SK-N-SH (cell line): ENCODE data around the gene RNF19B. TPM values are rescaled to one million over a fixed set of nuclear protein-coding genes. Genes with fewer than 3 reads are reported as not detected.

Experiments
- CTCF ChIA-PET: fragments of 300-600, 350-600 bp; formaldehyde crosslinking; extraction: SDS; loops from one replicate; lab custom pipeline; 2021; lab: Yijun Ruan, JAX
- POLR2A ChIA-PET: fragments of 350-600 bp; sonication (Branson Sonifier 250); formaldehyde crosslinking; extraction: SDS; loops from one replicate; lab custom pipeline; 2020; ENCODE audit warnings: antibody characterized with exemption, inconsistent platforms; lab: Yijun Ruan, JAX
- DNase-seq: peaks from one replicate; pipeline ENCODE4 v3.0.0; 2012
- H2AFZ ChIP-seq: fragments of 200-600 bp; sonication (generic); 2 replicates; pipeline ENCODE4 v1.8.1; 2016; ENCODE audit warnings: antibody characterized with exemption, mild to moderate bottlenecking, low read depth
- H3F3A ChIP-seq: fragments of 200-600 bp; sonication (generic); replicated peaks from 2 replicates; pipeline ENCODE3; 2016; ENCODE audit warnings: antibody characterized with exemption, mild to moderate bottlenecking; ENCODE audit not compliant: insufficient read depth
- H3K27ac ChIP-seq, 2 experiments: fragments of 200-500 bp in 1 of 2; fragments of 200-600 bp in 1 of 2; sonication (Bioruptor generic) in 1 of 2; sonication (generic), shearing (Covaris generic) in 1 of 2; 2 replicates each; pipeline versions ENCODE4 v1.5.1 to v1.6.1; 2014 to 2016; ENCODE audit warnings: low read depth in 2 of 2, inconsistent platforms in 1 of 2, low read length in 1 of 2, mild to moderate bottlenecking in 1 of 2, mixed read lengths in 1 of 2
- H3K27me3 ChIP-seq: fragments of 200-600 bp; sonication (generic), shearing (Covaris generic); 2 replicates; pipeline ENCODE4 v1.6.1; 2016; ENCODE audit warnings: mixed run types; ENCODE audit not compliant: insufficient read depth
- H3K36me3 ChIP-seq, 2 experiments: fragments of 200-500 bp in 1 of 2; fragments of 200-600 bp in 1 of 2; sonication (Bioruptor generic) in 1 of 2; sonication (generic) in 1 of 2; replicated peaks in 1 of 2; 2 replicates each; pipeline versions ENCODE3 to v1.5.1; 2014 to 2016; ENCODE audit warnings: low read length in 1 of 2, mild to moderate bottlenecking in 1 of 2; ENCODE audit not compliant: insufficient read depth in 2 of 2, control insufficient read depth in 1 of 2
- H3K4me1 ChIP-seq, 2 experiments: fragments of 200-500 bp in 1 of 2; fragments of 200-600 bp in 1 of 2; sonication (Bioruptor generic) in 1 of 2; sonication (generic), shearing (Covaris generic) in 1 of 2; 2 replicates each; pipeline versions ENCODE4 v1.5.1 to v1.6.1; 2014 to 2016; ENCODE audit warnings: low read depth in 1 of 2, low read length in 1 of 2, mixed run types in 1 of 2; ENCODE audit not compliant: insufficient read depth in 2 of 2, control insufficient read depth in 1 of 2
- H3K4me2 ChIP-seq: fragments of 200-600 bp; sonication (generic), shearing (Covaris generic); 2 replicates; pipeline ENCODE4 v1.6.1; 2017; ENCODE audit warnings: mixed run types
- H3K4me3 ChIP-seq, 2 experiments: fragments of 200-500 bp in 1 of 2; fragments of 200-600 bp in 1 of 2; sonication (Bioruptor generic) in 1 of 2; sonication (generic), shearing (Covaris generic) in 1 of 2; 2 replicates each; pipeline versions ENCODE4 v1.5.1 to v1.8.1; 2014 to 2016; ENCODE audit warnings: low read depth in 2 of 2, inconsistent platforms in 1 of 2, low read length in 1 of 2, mild to moderate bottlenecking in 1 of 2, mixed read lengths in 1 of 2, moderate library complexity in 1 of 2
- H3K79me2 ChIP-seq: fragments of 200-600 bp; sonication (generic); 2 replicates; pipeline ENCODE4 v1.8.1; 2017; ENCODE audit warnings: mild to moderate bottlenecking; ENCODE audit not compliant: insufficient read depth
- H3K9ac ChIP-seq: fragments of 200-600 bp; sonication (generic); 2 replicates; pipeline ENCODE4 v1.6.1; 2017; ENCODE audit warnings: mixed run types
- H3K9me2 ChIP-seq: fragments of 200-600 bp; sonication (generic); 2 replicates; pipeline ENCODE4 v1.6.1; 2017; ENCODE audit warnings: mixed run types
- H3K9me3 ChIP-seq: fragments of 200-600 bp; sonication (generic); 2 replicates; pipeline ENCODE4 v1.6.1; 2017; ENCODE audit warnings: mixed run types, mild to moderate bottlenecking, moderate library complexity
- H4K20me1 ChIP-seq: fragments of 200-600 bp; sonication (generic); 2 replicates; pipeline ENCODE4 v1.6.1; 2017; ENCODE audit warnings: mild to moderate bottlenecking, mixed run types; ENCODE audit not compliant: insufficient read depth
- EP300 ChIP-seq, 2 experiments: IDR thresholded peaks; 2 replicates each; pipeline versions ENCODE4 v1.4.0 to v1.6.1; 2012; ENCODE audit warnings: borderline replicate concordance in 1 of 2, low read depth in 1 of 2, low read length in 1 of 2
- FOSL2 ChIP-seq: IDR thresholded peaks from 2 replicates; pipeline ENCODE4 v1.4.0; 2012; ENCODE audit warnings: low read depth, mild to moderate bottlenecking, moderate library complexity, borderline replicate concordance
- GABPA ChIP-seq: IDR thresholded peaks from 2 replicates; pipeline ENCODE4 v1.4.0; 2012; ENCODE audit warnings: low read depth, mild to moderate bottlenecking
- IRF3 ChIP-seq: fragments of 150-350 bp; IDR thresholded peaks from 2 replicates; pipeline ENCODE4 v1.6.1; 2016; ENCODE audit warnings: mild to moderate bottlenecking, low read depth, low read length
- MAX ChIP-seq: IDR thresholded peaks from 2 replicates; pipeline ENCODE4 v1.4.0; 2012; ENCODE audit warnings: low read depth
- NFIC ChIP-seq: IDR thresholded peaks from 2 replicates; pipeline ENCODE4 v1.4.0; 2012; ENCODE audit warnings: borderline replicate concordance
- PBX3 ChIP-seq: IDR thresholded peaks from 2 replicates; pipeline ENCODE4; 2012
- POLR2AphosphoS5 ChIP-seq: IDR thresholded peaks from 2 replicates; pipeline ENCODE4 v1.6.1; 2012; ENCODE audit warnings: low read depth, low read length
- REST ChIP-seq: IDR thresholded peaks from 2 replicates; pipeline ENCODE4 v1.6.1; 2012; ENCODE audit warnings: mild to moderate bottlenecking, low read depth, low read length, moderate library complexity
- RXRA ChIP-seq: IDR thresholded peaks from 2 replicates; pipeline ENCODE4 v1.4.0; 2012; ENCODE audit warnings: low read depth, mild to moderate bottlenecking, borderline replicate concordance
- TCF12 ChIP-seq: IDR thresholded peaks from 2 replicates; pipeline ENCODE4 v1.4.0; 2012
- ZBTB33 ChIP-seq: IDR thresholded peaks from 2 replicates; pipeline ENCODE4 v1.4.0; 2012; ENCODE audit warnings: low read depth, borderline replicate concordance
- polyA plus RNA-seq, 3 experiments: library from polyadenylated mRNA; depleted of rRNA; stranded (reverse); fragments of >200 nt; gene quantifications; 2 replicates each; pipeline ENCODE4 v1.2.3, GENCODE V29; 2012

RNF19B gene
- polyA plus RNA-seq, 1 of the 3 experiments (the other 2 are of a cell fraction): 20.1 TPM

GRCh38 chr1:32988665-32989064, 24.1 kb upstream of the RNF19B start:
- H2AFZ ChIP-seq: no peak overlapping the region
- TF ChIP-seq FOSL2 (peak; percentile 15; the same call in 1 of the 2 replicates), RXRA (no peak), REST (no peak), EP300 (IDR thresholded peaks at IDR 0.05; ENCODE audit: borderline replicate concordance in 1 of 2, low read depth in 1 of 2, low read length in 1 of 2) (no peak), POLR2AphosphoS5 (no peak), TCF12 (peak; percentile 67), PBX3 (peak; percentile 32; the same call in 1 of the 2 replicates), MAX (no peak), ZBTB33 (no peak), NFIC (0 out of 2 replicates have a peak, but pooled peaks have one; percentile 49), GABPA (no peak), IRF3 (no peak)
- H3K9ac ChIP-seq: peak overlapping the region; percentile 29; the same call in 1 of the 2 replicates
- no peaks in the 10 kb centered on the region for H4K20me1 ChIP-seq
- ChIA-PET POLR2A (interaction anchor here (2.0 kb wide), 1 partner anchor 10 kb away, joined by 4 read pairs; no protein-coding TSS in a partner anchor), CTCF (interaction anchor here (0.7 to 1.6 kb wide), 2 partner anchors 55 to 67 kb away, joined by 5 to 6 read pairs; no protein-coding TSS in a partner anchor)
- no peaks in the 10 kb centered on the region for H3K27me3 ChIP-seq
- peak overlapping the region; percentile 42 for H3K4me2 ChIP-seq
- peaks cover 22 to 30% of the 10 kb centered on the region in 2 experiments for H3K4me1 ChIP-seq
- H3K36me3 ChIP-seq: no peaks in the 10 kb centered on the region
- no peak overlapping the region; a peak in 1 of 4 replicates for H3K4me3 ChIP-seq
- H3F3A ChIP-seq: peaks cover 17% of the 10 kb centered on the region
- no peaks in the 10 kb centered on the region for H3K9me2 ChIP-seq
- no peak for DNase-seq
- H3K79me2 ChIP-seq: no peaks in the 10 kb centered on the region
- peak overlapping the region; percentile 66 to 93 for H3K27ac ChIP-seq
- H3K9me3 ChIP-seq: no peaks in the 10 kb centered on the region
